WTC11 (cell line): ENCODE data around the gene CGN. TPM values are rescaled to one million over a fixed set of nuclear protein-coding genes. Genes with fewer than 3 reads are reported as not detected.

ENCODE experiments used
- ATAC-seq: fragments of 200-7000 bp; cut with Tn5 transposase; 2 replicates; pipeline ENCODE4 v1.10.0; 2021; ENCODE audit warnings: mild to moderate bottlenecking, moderate library complexity
- CTCF ChIA-PET: fragments of 300-600 bp; sonication (Branson Sonifier 250); formaldehyde crosslinking; loops from one replicate; lab custom pipeline; 2021; ENCODE audit warnings: antibody characterized with exemption; lab: Charles Lee
- POLR2A ChIA-PET: fragments of 350-600 bp; sonication (Branson Sonifier 250); formaldehyde crosslinking; loops from one replicate; lab custom pipeline; 2021; ENCODE audit warnings: antibody characterized with exemption; lab: Charles Lee
- DNase-seq: peaks from one replicate; pipeline ENCODE4 v3.0.0; 2021; ENCODE audit warnings: low spot score
- H3K27ac Mint-ChIP-seq: 2 replicates; pipeline ENCODE4 v1.8.0; 2021; ENCODE audit warnings: mixed read lengths
- H3K27me3 Mint-ChIP-seq: 2 replicates; pipeline ENCODE4 v1.8.0; 2021; ENCODE audit warnings: low read depth, mild to moderate bottlenecking, moderate library complexity, mixed read lengths
- H3K36me3 Mint-ChIP-seq: 2 replicates; pipeline ENCODE4 v1.8.0; 2021; ENCODE audit warnings: mixed read lengths
- H3K4me1 Mint-ChIP-seq: 2 replicates; pipeline ENCODE4 v1.8.0; 2022; ENCODE audit warnings: mixed read lengths
- H3K4me3 Mint-ChIP-seq: 2 replicates; pipeline ENCODE4 v1.8.0; 2021; ENCODE audit warnings: mild to moderate bottlenecking, moderate library complexity, mixed read lengths
- H3K9me3 Mint-ChIP-seq: 2 replicates; pipeline ENCODE4 v1.8.0; 2021; ENCODE audit warnings: mixed read lengths
- FOXK1 ChIP-seq: sonication (generic); formaldehyde crosslinking; IDR thresholded peaks from 2 replicates; pipeline ENCODE4 v1.8.0; 2022; ENCODE audit warnings: mild to moderate bottlenecking, moderate library complexity, missing genetic modification reagents
- FOXP4 ChIP-seq: sonication (generic); formaldehyde crosslinking; IDR thresholded peaks from 2 replicates; pipeline ENCODE4 v1.8.0; 2022; ENCODE audit warnings: mild to moderate bottlenecking, missing genetic modification reagents
- GRHL2 ChIP-seq: fragments of 250-450 bp; sonication (Bioruptor Pico); IDR thresholded peaks from 2 replicates; pipeline ENCODE4 v1.8.0; 2022; ENCODE audit warnings: mild to moderate bottlenecking, moderate library complexity; ENCODE audit not compliant: insufficient replicate concordance, severe bottlenecking
- NFE2L1 ChIP-seq: sonication (generic); formaldehyde crosslinking; IDR thresholded peaks from 2 replicates; pipeline ENCODE4 v1.8.1; 2023; ENCODE audit warnings: missing genetic modification reagents
- NR1H2 ChIP-seq: sonication (generic); formaldehyde crosslinking; IDR thresholded peaks from 2 replicates; pipeline ENCODE4 v1.9.0; 2021; ENCODE audit warnings: mild to moderate bottlenecking, moderate library complexity, missing genetic modification reagents
- SOX15 ChIP-seq: fragments of 250-450 bp; sonication (Bioruptor Pico); IDR thresholded peaks from 2 replicates; pipeline ENCODE4 v1.9.0; 2021; ENCODE audit warnings: mild to moderate bottlenecking
- STAT6 ChIP-seq: sonication (generic); formaldehyde crosslinking; conservative IDR thresholded peaks from 2 replicates; pipeline ENCODE4 v1.8.1; 2023; ENCODE audit warnings: mild to moderate bottlenecking, low read depth, missing genetic modification reagents, moderate library complexity
- TEAD1 ChIP-seq: sonication (generic); formaldehyde crosslinking; IDR thresholded peaks from 2 replicates; pipeline ENCODE4 v1.8.0; 2022; ENCODE audit warnings: mild to moderate bottlenecking, missing genetic modification reagents
- ZNF121 ChIP-seq: sonication (generic); formaldehyde crosslinking; IDR thresholded peaks from 2 replicates; pipeline ENCODE4 v1.8.0; 2023; ENCODE audit warnings: missing genetic modification reagents
- ZNF219 ChIP-seq: sonication (generic); formaldehyde crosslinking; IDR thresholded peaks from 2 replicates; pipeline ENCODE4 v1.8.0; 2023; ENCODE audit warnings: missing genetic modification reagents, mild to moderate bottlenecking, borderline replicate concordance
- ZNF263 ChIP-seq: sonication (generic); formaldehyde crosslinking; IDR thresholded peaks from 2 replicates; pipeline ENCODE4 v1.8.1; 2022; ENCODE audit warnings: low read depth, mild to moderate bottlenecking, moderate library complexity, missing genetic modification reagents
- ZNF281 ChIP-seq: sonication (generic); formaldehyde crosslinking; IDR thresholded peaks from 2 replicates; pipeline ENCODE4 v1.8.0; 2023; ENCODE audit warnings: mild to moderate bottlenecking, missing genetic modification reagents
- ZNF396 ChIP-seq: fragments of 250-450 bp; sonication (Bioruptor Pico); IDR thresholded peaks from 2 replicates; pipeline ENCODE4 v1.8.0; 2021; ENCODE audit warnings: mild to moderate bottlenecking, moderate library complexity, borderline replicate concordance
- total RNA-seq: library from RNA; stranded (reverse); gene quantifications from 3 replicates; pipeline ENCODE4 v1.2.3, GENCODE V29; 2021
- TF ChIP-seq, protein P1 (sequence below): sonication (generic); formaldehyde crosslinking; IDR thresholded peaks from 2 replicates; pipeline ENCODE4 v1.8.0; 2023; ENCODE audit warnings: missing genetic modification reagents, mild to moderate bottlenecking, borderline replicate concordance
- TF ChIP-seq, protein P2 (sequence below): sonication (generic); formaldehyde crosslinking; IDR thresholded peaks from 2 replicates; pipeline ENCODE4 v1.8.1; 2022; ENCODE audit warnings: low read depth, missing genetic modification reagents, borderline replicate concordance
- TF ChIP-seq, protein P3 (sequence below): sonication (generic); formaldehyde crosslinking; IDR thresholded peaks from 2 replicates; pipeline ENCODE4 v1.8.0; 2023; ENCODE audit warnings: missing genetic modification reagents
- TF ChIP-seq, protein P4 (sequence below): sonication (generic); formaldehyde crosslinking; IDR thresholded peaks from 2 replicates; pipeline ENCODE4 v1.8.0; 2022; ENCODE audit warnings: mild to moderate bottlenecking, missing genetic modification reagents

CGN gene
- total RNA-seq, 1 experiment from 2014 or later: 68.7 TPM

DNA sequence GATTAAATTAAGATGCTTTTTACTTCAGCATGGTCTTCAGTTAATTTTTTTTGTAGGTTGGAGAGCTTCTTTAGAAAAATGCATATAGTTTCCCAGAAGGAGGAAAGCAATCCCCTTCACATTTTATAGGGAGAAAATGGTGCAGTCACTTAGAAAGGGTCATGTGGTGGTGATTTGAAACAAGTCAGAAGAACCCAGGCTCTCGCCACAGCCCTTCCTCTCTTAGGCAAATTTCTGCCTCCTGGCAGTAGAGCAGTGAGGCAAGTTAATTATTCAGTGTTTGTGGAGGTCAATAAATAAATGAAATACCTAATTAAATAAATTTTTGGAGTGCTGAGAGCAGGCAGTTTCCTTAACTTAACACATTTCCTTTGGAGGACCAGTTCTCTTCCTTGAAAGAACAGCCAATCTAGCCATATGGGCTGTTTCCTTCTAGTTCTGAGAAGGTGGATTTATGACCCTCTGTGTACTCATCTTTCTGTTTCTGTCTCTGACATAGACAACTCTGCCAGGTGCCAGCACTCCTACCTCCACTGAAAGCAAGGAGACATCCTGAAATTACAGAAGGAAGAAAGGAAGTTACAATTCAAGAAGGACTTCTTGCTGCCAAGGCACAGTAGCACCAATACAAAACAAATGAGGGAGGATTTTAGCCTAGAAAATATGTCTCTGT lies 32.9 kb upstream of the CGN start:
- POLR2A ChIA-PET: no interaction called here
- Mint-ChIP-seq H3K27ac (no peak overlapping the region), H3K27me3 (peaks cover 6% of the 10 kb centered on the region; the same call in 1 of the 2 replicates), H3K36me3 (peaks cover 3% of the 10 kb centered on the region; the same call in 1 of the 2 replicates), H3K9me3 (peaks cover 7% of the 10 kb centered on the region), H3K4me3 (no peak overlapping the region)
- no peak for ATAC-seq
- DNase-seq: no peak
- CTCF ChIA-PET: no interaction called here
- TF ChIP-seq ZNF281 (CRISPR knock-in tag): no peak
- no peak for TF ChIP-seq SOX15 (CRISPR knock-in tag)
- no peak for TF ChIP-seq NR1H2 (CRISPR knock-in tag)
- no peak for TF ChIP-seq ZNF121 (CRISPR knock-in tag)
- no peak for TF ChIP-seq ZNF396 (CRISPR knock-in tag)
- no peak for TF ChIP-seq TEAD1 (CRISPR knock-in tag)
- no peak for TF ChIP-seq NFE2L1
- no peak for TF ChIP-seq ZNF219 (CRISPR knock-in tag)
- TF ChIP-seq ZNF263: no peak
- TF ChIP-seq, protein P1, sequence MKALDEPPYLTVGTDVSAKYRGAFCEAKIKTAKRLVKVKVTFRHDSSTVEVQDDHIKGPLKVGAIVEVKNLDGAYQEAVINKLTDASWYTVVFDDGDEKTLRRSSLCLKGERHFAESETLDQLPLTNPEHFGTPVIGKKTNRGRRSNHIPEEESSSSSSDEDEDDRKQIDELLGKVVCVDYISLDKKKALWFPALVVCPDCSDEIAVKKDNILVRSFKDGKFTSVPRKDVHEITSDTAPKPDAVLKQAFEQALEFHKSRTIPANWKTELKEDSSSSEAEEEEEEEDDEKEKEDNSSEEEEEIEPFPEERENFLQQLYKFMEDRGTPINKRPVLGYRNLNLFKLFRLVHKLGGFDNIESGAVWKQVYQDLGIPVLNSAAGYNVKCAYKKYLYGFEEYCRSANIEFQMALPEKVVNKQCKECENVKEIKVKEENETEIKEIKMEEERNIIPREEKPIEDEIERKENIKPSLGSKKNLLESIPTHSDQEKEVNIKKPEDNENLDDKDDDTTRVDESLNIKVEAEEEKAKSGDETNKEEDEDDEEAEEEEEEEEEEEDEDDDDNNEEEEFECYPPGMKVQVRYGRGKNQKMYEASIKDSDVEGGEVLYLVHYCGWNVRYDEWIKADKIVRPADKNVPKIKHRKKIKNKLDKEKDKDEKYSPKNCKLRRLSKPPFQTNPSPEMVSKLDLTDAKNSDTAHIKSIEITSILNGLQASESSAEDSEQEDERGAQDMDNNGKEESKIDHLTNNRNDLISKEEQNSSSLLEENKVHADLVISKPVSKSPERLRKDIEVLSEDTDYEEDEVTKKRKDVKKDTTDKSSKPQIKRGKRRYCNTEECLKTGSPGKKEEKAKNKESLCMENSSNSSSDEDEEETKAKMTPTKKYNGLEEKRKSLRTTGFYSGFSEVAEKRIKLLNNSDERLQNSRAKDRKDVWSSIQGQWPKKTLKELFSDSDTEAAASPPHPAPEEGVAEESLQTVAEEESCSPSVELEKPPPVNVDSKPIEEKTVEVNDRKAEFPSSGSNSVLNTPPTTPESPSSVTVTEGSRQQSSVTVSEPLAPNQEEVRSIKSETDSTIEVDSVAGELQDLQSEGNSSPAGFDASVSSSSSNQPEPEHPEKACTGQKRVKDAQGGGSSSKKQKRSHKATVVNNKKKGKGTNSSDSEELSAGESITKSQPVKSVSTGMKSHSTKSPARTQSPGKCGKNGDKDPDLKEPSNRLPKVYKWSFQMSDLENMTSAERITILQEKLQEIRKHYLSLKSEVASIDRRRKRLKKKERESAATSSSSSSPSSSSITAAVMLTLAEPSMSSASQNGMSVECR (CRISPR knock-in tag): no peak
- TF ChIP-seq, protein P2, sequence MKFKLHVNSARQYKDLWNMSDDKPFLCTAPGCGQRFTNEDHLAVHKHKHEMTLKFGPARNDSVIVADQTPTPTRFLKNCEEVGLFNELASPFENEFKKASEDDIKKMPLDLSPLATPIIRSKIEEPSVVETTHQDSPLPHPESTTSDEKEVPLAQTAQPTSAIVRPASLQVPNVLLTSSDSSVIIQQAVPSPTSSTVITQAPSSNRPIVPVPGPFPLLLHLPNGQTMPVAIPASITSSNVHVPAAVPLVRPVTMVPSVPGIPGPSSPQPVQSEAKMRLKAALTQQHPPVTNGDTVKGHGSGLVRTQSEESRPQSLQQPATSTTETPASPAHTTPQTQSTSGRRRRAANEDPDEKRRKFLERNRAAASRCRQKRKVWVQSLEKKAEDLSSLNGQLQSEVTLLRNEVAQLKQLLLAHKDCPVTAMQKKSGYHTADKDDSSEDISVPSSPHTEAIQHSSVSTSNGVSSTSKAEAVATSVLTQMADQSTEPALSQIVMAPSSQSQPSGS: no peak
- TF ChIP-seq, protein P3, sequence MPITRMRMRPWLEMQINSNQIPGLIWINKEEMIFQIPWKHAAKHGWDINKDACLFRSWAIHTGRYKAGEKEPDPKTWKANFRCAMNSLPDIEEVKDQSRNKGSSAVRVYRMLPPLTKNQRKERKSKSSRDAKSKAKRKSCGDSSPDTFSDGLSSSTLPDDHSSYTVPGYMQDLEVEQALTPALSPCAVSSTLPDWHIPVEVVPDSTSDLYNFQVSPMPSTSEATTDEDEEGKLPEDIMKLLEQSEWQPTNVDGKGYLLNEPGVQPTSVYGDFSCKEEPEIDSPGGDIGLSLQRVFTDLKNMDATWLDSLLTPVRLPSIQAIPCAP (CRISPR knock-in tag): no peak
- TF ChIP-seq GRHL2 (CRISPR knock-in tag): no peak
- TF ChIP-seq, all 79 proteins: peak for 0
- no peaks in the 10 kb centered on the region; the same call in 1 of the 2 replicates for H3K4me1 Mint-ChIP-seq

GRCh38 chr1:151478923-151479322 lies 32.3 kb upstream of the CGN start:
- Mint-ChIP-seq H3K27ac (no peak overlapping the region), H3K36me3 (peaks cover 3% of the 10 kb centered on the region; the same call in 1 of the 2 replicates), H3K4me1 (no peaks in the 10 kb centered on the region; the same call in 1 of the 2 replicates), H3K4me3 (no peak overlapping the region), H3K9me3 (peaks cover 7% of the 10 kb centered on the region), H3K27me3 (peaks cover 5% of the 10 kb centered on the region; the same call in 1 of the 2 replicates)
- POLR2A ChIA-PET: no interaction called here
- CTCF ChIA-PET: no interaction called here
- DNase-seq (no peak), ATAC-seq (no peak)
- TF ChIP-seq STAT6 (CRISPR knock-in tag): no peak
- TF ChIP-seq, protein P4, sequence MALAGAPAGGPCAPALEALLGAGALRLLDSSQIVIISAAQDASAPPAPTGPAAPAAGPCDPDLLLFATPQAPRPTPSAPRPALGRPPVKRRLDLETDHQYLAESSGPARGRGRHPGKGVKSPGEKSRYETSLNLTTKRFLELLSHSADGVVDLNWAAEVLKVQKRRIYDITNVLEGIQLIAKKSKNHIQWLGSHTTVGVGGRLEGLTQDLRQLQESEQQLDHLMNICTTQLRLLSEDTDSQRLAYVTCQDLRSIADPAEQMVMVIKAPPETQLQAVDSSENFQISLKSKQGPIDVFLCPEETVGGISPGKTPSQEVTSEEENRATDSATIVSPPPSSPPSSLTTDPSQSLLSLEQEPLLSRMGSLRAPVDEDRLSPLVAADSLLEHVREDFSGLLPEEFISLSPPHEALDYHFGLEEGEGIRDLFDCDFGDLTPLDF (CRISPR knock-in tag): no peak
- no peak for TF ChIP-seq FOXK1
- TF ChIP-seq FOXP4: no peak
